ENCODE results near the gene ACKR3. TPM values are rescaled to one million over a fixed set of nuclear protein-coding genes. Genes with fewer than 3 reads are reported as not detected.

ACKR3 gene
- polyA plus RNA-seq, 4 donors = 60.8 to 70.5 (median 67.6) TPM

DNA sequence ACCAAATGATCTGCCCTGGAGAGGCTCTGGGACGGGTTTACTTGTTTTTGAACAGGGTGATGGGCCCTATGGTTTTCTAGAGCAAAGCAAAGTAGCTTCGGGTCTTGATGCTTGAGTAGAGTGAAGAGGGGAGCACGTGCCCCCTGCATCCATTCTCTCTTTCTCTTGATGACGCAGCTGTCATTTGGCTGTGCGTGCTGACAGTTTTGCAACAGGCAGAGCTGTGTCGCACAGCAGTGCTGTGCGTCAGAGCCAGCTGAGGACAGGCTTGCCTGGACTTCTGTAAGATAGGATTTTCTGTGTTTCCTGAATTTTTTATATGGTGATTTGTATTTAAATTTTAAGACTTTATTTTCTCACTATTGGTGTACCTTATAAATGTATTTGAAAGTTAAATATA lies 11.9 kb downstream of the ACKR3 start:
- no peak for DNase-seq (ENCODE audit: low read depth in 4 of 4, low spot score in 3 of 4)

DNA sequence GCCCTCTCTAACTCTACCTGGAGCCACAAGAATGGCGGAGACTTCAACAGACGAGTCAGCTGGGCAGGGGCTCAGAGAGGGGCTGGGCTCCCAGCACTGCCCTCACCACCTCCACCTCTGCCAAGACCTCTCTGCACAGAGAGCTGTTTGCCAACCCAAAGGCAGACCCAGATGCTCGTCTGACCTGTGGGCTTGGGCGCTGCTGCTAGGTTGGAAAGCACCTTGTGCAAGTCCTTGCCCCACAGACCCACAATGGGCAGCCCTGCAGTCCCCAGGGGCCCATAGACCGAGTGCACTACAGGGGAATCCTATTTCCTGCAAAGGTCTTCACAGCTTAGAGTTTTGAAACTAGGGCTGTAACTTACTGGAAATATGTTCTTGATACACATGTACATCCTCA lies 13.3 kb downstream of the ACKR3 start:
- DNase-seq (ENCODE audit: low read depth in 4 of 4, low spot score in 3 of 4) = no peak

- DNase-seq (ENCODE audit: low read depth in 4 of 4, low spot score in 3 of 4) = no peak
Observed at GRCh38 chr2:236583621-236584203, 14.1 kb downstream of the ACKR3 start.

- no peak for DNase-seq (ENCODE audit: low read depth in 4 of 4, low spot score in 3 of 4)
Observed at GRCh38 chr2:236584521-236585384, 15.1 kb downstream of the ACKR3 start.

DNA sequence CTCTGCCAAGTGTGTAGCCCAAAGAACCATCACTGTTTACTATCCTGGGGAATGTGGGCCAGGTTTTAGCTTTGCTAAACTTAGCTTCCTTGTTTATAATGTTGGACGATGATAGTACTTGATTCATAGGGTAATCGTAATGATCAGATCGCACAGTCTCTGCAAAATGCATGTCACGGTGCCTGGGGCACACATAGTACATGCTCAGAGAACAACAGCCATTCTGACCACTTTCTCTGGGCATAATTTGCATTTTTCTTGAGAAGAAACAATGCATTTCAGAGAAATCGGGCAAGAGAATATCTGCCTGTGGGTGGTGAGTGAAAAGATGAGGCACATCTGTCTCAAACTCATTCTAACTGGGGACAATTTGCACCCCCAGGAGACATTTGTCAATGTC lies 16.3 kb downstream of the ACKR3 start:
- no peak for DNase-seq (ENCODE audit: low read depth in 4 of 4, low spot score in 3 of 4)

DNA sequence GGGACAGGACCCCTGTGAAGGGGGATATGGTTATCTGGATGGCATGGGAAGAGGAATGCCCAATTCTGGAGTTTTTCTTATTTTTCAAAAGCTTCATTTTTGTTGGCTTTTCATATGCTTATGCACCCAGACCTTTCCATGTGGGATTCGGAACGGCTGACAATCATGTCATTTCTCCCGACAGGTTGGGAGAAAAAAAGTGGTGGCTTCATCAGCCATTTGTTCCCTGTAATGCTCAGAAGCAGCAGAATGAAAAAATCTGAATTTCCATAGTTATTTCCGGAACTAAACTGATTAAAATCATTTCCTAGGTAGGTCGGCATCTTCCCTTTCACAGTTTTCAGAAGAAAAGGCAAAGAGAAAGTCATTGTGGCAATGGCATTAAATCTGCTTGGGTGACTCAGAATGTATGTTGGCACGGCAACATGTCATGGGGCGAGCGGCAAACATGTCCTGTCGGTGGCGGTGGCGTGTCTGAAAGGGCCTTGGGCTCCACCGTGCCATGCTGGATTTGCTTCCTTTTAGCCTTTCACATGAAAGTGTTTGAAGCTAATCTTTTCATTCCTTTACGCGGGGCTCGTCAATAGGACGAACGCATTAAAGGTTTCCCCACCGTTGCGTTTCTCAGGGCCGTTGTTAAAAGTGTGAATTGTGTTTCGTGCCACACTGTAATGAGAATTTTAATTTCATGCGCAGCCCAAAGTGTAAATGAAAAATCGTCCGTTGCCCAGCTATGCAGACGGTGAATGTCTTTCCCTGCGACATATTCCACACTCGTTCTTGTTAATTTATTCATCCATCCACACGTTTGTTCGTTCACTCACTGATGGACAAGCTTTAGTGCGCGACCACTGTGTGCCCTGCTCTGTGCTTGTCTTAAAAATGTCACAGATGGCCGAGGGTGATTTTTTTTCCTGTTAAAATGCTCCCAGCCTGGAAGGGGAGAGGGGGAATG lies 18.5 kb downstream of the ACKR3 start:
- DNase-seq (ENCODE audit: low read depth in 4 of 4, low spot score in 3 of 4) = no peak

- no peak for DNase-seq (ENCODE audit: low read depth in 4 of 4, low spot score in 3 of 4)
Observed at GRCh38 chr2:236588932-236589592, 19.4 kb downstream of the ACKR3 start.

GRCh38 chr2:236590846-236591245 lies 21.2 kb downstream of the ACKR3 start:
- no peak for DNase-seq (ENCODE audit: low read depth in 4 of 4, low spot score in 3 of 4)

- DNase-seq (ENCODE audit: low read depth in 4 of 4, low spot score in 3 of 4) = no peak
Observed at GRCh38 chr2:236592821-236593220, 23.2 kb downstream of the ACKR3 start.

- DNase-seq (ENCODE audit: low read depth in 4 of 4, low spot score in 3 of 4) = no peak
Observed at GRCh38 chr2:236593531-236593930, 23.9 kb downstream of the ACKR3 start.

- DNase-seq (ENCODE audit: low read depth in 4 of 4, low spot score in 3 of 4) = no peak
Observed at GRCh38 chr2:236593956-236594355, 24.3 kb downstream of the ACKR3 start.

GRCh38 chr2:236597629-236598028 lies 28.0 kb downstream of the ACKR3 start:
- no peak for DNase-seq (ENCODE audit: low read depth in 4 of 4, low spot score in 3 of 4)

- DNase-seq (ENCODE audit: low read depth in 4 of 4, low spot score in 3 of 4) = no peak
Observed at GRCh38 chr2:236599059-236599458, 29.4 kb downstream of the ACKR3 start.

- no peak for DNase-seq (ENCODE audit: low read depth in 4 of 4, low spot score in 3 of 4)
Observed at GRCh38 chr2:236600158-236600557, 30.5 kb downstream of the ACKR3 start.

DNA sequence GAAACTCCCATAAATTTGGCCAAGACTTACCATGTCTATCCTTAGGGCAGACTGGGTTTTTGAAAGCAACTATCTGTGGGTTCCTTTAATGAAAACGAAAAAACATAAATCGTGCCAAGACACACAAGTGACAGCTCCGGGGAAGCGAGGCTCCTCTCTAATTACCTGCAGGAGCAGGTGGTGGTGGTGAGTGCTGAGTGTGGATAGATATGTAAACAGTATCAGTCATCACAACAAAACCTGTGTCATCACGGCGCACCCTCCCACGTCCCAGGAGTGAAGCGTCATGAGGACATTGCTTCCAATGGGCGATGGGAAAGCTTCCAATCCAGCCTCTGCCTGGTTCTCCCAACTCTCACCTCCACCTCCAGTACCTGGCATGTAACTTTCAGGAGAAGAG lies 31.3 kb downstream of the ACKR3 start:
- DNase-seq (ENCODE audit: low read depth in 4 of 4, low spot score in 3 of 4) = no peak

DNA sequence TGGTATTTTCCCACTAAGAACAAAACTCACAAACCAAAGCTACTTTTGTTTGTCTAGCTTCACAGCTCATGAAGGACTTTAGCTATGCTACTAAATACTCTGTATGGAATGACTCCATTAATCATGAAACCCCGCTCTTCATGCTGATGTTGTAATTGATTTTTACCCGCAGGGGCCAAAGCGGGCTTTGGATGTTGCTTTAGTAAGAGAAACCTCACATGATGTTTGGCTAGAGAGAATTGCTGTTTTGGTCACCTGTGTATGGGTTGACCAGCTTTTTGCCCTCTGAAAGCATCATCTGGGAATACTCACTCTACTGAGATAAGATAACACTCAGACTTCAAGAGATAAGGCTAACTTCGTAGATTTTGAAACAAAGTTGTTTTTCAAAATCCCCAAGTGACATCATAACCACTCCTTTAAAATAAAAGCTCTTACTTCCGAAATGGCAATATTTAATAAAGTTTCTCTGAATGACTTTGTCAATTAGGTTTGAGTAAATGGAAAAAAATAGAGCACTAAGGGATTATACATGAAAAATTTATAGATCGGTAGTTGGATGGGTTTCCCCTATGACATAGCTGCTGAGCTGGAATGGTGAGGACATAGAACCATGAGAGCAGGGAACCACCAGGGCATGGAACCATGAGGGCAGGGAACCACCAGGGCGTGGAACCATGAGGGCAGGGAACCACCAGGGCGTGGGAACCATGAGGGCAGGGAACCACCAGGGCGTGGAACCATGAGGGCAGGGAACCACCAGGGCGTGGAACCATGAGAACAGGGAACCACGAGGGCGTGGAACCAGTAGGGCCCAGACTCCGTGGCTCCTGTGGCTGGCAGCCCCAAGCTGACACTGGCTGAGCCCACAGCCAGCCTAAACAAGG lies 31.9 kb downstream of the ACKR3 start:
- DNase-seq (ENCODE audit: low read depth in 4 of 4, low spot score in 3 of 4) = no peak

GRCh38 chr2:236602678-236603077 lies 33.1 kb downstream of the ACKR3 start:
- DNase-seq (ENCODE audit: low read depth in 4 of 4, low spot score in 3 of 4) = no peak

DNA sequence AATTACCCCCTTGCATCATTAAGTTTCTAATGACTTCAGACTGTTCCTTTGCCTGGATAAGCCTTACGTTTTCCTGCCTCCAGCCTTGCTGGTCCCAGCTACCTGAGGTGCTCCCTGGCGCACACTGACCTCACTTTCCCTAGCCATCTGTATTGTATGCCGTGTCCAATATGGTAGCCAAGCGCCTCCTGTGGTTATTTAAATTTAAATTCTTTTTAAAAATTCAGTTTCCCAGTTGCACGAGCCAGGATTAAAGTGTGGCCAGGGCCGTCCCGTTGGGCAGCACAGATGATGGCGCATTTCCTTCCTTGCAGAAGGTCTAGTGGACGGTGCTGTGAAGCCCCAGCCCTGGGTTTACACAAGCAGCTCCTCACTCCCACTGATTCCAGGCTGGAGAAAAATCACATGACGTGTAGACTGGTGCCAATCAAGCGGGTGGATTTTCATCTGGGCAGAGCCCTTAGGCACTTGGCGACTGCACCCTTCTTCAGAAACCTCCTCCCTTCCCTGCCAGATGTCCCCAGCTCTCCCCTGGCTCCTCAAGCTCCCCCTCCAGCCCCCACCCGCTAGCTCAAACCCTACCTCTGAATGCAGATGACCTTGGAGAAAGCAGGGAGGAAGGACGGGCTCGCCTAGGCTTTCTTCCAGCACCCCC lies 33.9 kb downstream of the ACKR3 start:
- DNase-seq (ENCODE audit: low read depth in 4 of 4, low spot score in 3 of 4) = no peak
